Nephron progenitor cell (in vitro differentiated cells): ENCODE measurements around the gene SLC15A4.
"Not testable (repeated sequence)": the region's sequence is repeated elsewhere in the genome, so short reads cannot be mapped to it uniquely, and the experiment has no call there.

ENCODE experiments used
- DNase-seq: peaks from one replicate; pipeline ENCODE4 v3.0.0; 2021
- H3K27ac Mint-ChIP-seq: 2 replicates; pipeline ENCODE4 v1.8.0; 2021; ENCODE audit warnings: mild to moderate bottlenecking, moderate library complexity, mixed read lengths
- H3K27me3 Mint-ChIP-seq: 2 replicates; pipeline ENCODE4 v1.8.0; 2021; ENCODE audit warnings: mild to moderate bottlenecking, low read depth, mixed read lengths; ENCODE audit not compliant: poor library complexity
- H3K36me3 Mint-ChIP-seq: 2 replicates; pipeline ENCODE4 v1.8.0; 2021; ENCODE audit warnings: low read depth, mixed read lengths
- H3K4me1 Mint-ChIP-seq: 2 replicates; pipeline ENCODE4 v1.8.0; 2021; ENCODE audit warnings: mixed read lengths
- H3K4me3 Mint-ChIP-seq: 2 replicates; pipeline ENCODE4 v1.8.0; 2021; ENCODE audit warnings: mild to moderate bottlenecking, moderate library complexity, mixed read lengths
- H3K9me3 Mint-ChIP-seq: 2 replicates; pipeline ENCODE4 v1.8.0; 2021; ENCODE audit warnings: mild to moderate bottlenecking, moderate library complexity, mixed read lengths
- CTCF ChIP-seq: fragments of 200-600 bp; sonication (generic); IDR thresholded peaks from 2 replicates; pipeline ENCODE4 v1.5.0; 2021; ENCODE audit warnings: antibody characterized with exemption

Gene SLC15A4

GRCh38 chr12:128856035-128856790 is 32.5 kb upstream of the SLC15A4 start:
- H3K9me3 Mint-ChIP-seq = peaks cover 6% of the 10 kb centered on the region
- H3K4me3 Mint-ChIP-seq = no peak overlapping the region
- peaks cover 44% of the 10 kb centered on the region for H3K27me3 Mint-ChIP-seq
- DNase-seq = no peak
- no peak for TF ChIP-seq CTCF
- peaks cover 7% of the 10 kb centered on the region for H3K4me1 Mint-ChIP-seq
- H3K27ac Mint-ChIP-seq = no peak overlapping the region
- peaks cover 5% of the 10 kb centered on the region for H3K36me3 Mint-ChIP-seq

DNA sequence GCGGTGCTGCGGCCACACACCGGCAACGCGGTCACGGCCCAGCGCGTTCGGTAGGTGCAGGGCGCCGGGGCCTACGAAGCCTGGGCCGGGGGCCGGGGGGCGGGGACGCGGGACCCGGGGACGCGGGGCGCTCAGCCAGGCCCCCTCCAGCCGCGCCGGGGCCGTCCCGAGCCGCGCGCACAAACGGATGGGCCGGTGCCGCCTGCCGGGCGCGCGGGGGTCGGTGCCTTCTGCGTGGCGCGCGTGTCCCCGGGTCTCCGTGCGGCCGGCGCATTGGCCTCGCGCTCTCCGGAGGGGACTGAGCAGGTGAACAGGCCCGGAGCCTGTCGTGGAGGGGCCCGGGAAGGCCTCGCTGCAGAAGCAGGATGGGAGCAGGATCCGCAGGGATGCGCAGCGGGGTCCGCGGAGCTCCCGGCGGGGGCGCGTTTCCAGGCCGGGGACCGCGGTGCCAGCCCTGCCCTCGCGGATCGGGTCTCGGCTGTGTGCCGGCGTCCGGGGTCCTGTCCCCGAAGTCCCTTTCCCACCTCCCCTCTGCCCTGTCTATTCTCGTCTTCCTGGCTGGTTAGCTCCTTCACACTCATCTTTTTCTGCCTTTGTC is 29.9 kb upstream of the SLC15A4 start:
- peaks cover 11% of the 10 kb centered on the region for H3K9me3 Mint-ChIP-seq

GRCh38 chr12:128852885-128853599 is 29.3 kb upstream of the SLC15A4 start, which contains the start of gene GLT1D1:
TSS of gene GLT1D1 (plus strand) at chr12:128853478. CDS start at chr12:128853582, 104 bp downstream.
- peaks cover 5% of the 10 kb centered on the region for H3K36me3 Mint-ChIP-seq
- H3K27me3 Mint-ChIP-seq = peaks cover 51% of the 10 kb centered on the region
- H3K4me1 Mint-ChIP-seq = peaks cover 5% of the 10 kb centered on the region
- no peak for TF ChIP-seq CTCF
- no peak for DNase-seq
- peaks cover 16% of the 10 kb centered on the region for H3K9me3 Mint-ChIP-seq
- H3K4me3 Mint-ChIP-seq = peak within 1 kb of the TSS; percentile 89
- H3K27ac Mint-ChIP-seq = no peak within 1 kb of the TSS

More for the DNA sequence above, 29.9 kb upstream of the SLC15A4 start:
- no peak for TF ChIP-seq CTCF
- peaks cover 51% of the 10 kb centered on the region for H3K27me3 Mint-ChIP-seq
- DNase-seq = peak; percentile 67
- peaks cover 5% of the 10 kb centered on the region for H3K4me1 Mint-ChIP-seq
- no peak overlapping the region for H3K27ac Mint-ChIP-seq
- H3K4me3 Mint-ChIP-seq = peak overlapping the region; percentile 89
- peaks cover 5% of the 10 kb centered on the region for H3K36me3 Mint-ChIP-seq

DNA sequence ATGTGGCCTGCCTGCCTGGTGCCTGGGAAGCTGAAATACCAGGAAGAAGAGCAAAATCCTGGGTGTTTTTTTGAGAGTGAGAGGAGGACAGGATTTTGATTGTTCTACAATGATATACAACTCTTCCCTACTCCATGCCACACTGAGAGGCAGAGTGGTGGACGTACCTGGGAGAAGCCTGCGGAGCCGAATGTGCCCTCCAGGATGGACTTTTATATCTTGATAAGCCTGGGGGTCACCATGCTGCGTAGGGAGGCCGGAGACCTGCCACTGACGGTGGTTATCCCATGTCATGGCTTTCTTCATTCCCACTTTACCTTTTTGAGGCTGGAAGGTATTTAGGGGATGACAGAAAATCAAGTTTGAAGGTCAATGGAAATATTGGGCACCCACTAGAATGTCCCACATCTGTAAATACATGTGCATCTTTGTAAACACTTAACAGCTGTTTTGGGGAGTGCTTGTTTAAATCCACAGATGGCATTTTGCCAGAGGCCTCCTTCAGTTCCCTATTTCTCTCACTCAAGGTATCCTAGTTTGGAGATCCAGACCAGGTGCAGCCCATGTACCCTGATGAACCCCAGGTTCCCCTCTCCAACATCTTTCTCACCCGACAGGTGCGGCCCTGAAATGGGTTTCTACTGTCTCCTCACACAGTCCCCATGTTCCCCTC is 28.4 kb upstream of the SLC15A4 start:
- Mint-ChIP-seq H3K36me3 (peaks cover 5% of the 10 kb centered on the region), H3K9me3 (peaks cover 23% of the 10 kb centered on the region)
- DNase-seq = no peak

DNA sequence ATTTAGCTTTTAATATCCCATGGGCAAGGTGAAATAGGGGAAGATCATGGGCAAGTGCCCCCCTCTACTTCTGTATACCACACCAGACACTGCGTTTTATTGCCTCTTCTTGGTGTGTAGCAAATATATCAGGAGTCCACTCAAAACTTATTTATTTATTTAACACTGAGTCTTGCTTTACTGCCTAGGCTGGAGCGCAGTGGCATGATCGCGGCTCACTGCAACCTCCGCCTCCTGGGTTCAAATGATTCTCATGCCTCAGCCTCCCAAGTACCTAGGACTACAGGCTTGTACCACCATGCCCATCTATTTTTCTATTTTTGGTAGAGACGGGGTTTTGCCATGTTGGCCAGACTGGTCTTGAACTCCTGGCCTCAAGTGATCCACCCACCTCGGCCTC is 27.7 kb upstream of the SLC15A4 start:
- H3K4me1 Mint-ChIP-seq, H3K27ac Mint-ChIP-seq, H3K4me3 Mint-ChIP-seq, H3K36me3 Mint-ChIP-seq, DNase-seq: not testable (repeated sequence)
- Mint-ChIP-seq H3K9me3 (peaks cover 26% of the 10 kb centered on the region), H3K27me3 (peaks cover 45% of the 10 kb centered on the region)

More for the DNA sequence above, 28.4 kb upstream of the SLC15A4 start:
- Mint-ChIP-seq H3K27me3 (peaks cover 47% of the 10 kb centered on the region), H3K4me1 (peaks cover 5% of the 10 kb centered on the region), H3K27ac (no peak overlapping the region), H3K4me3 (peak overlapping the region; percentile 33)
- TF ChIP-seq CTCF = no peak

DNA sequence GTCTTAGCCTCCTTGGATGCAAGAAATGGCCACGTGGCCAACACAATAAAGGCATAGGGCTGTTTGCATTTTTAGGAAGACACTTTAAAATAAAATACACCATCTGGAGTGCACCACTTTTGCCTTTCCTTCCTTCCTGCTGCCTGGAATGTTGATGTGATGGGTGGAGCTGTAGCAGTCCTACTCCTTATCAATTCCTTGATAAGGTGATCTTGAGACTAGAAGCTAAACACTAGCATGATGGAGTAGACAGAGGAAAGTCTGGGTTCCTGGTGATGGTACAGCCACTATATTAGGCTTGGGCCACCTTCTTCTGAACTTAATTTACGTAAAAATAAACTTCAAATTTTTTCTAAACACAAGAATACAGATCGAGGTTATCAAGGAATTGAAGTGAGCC is 26.6 kb upstream of the SLC15A4 start:
- peaks cover 21% of the 10 kb centered on the region for H3K9me3 Mint-ChIP-seq
- H3K36me3 Mint-ChIP-seq = no peaks in the 10 kb centered on the region
- peaks cover 5% of the 10 kb centered on the region for H3K4me1 Mint-ChIP-seq
- TF ChIP-seq CTCF = no peak
- no peak overlapping the region for H3K27ac Mint-ChIP-seq
- DNase-seq = no peak
- H3K27me3 Mint-ChIP-seq = peaks cover 45% of the 10 kb centered on the region
- H3K4me3 Mint-ChIP-seq = no peak overlapping the region

DNA sequence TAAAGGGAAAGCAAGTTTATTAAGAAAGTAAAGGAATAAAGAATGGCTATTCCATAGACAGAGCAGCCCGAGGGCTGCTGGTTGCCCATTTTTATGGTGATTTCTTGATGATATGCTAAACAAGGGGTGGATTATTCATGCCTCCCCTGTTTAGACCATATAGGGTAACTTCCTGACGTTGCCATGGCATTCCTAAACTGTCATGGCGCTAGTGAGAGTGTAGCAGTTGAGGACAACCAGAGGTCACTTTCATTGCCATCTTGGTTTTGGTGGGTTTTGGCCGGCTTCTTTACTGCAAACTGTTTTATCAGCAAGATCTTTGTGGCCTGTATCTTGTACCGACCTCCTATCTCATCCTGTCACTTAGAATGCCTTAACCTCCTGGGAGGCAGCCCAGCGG is 26.0 kb upstream of the SLC15A4 start:
- not testable (repeated sequence) for DNase-seq, H3K4me3 Mint-ChIP-seq, H3K4me1 Mint-ChIP-seq, H3K27ac Mint-ChIP-seq, H3K36me3 Mint-ChIP-seq
- H3K27me3 Mint-ChIP-seq = peaks cover 39% of the 10 kb centered on the region
- peaks cover 21% of the 10 kb centered on the region for H3K9me3 Mint-ChIP-seq
